IMR-90 (cell line): Measurements from ENCODE around the gene MEF2B. TPM values are rescaled to one million over a fixed set of nuclear protein-coding genes. Genes with fewer than 3 reads are reported as not detected.

Experiments used
- ATAC-seq: fragments of 200-7000 bp; cut with Tn5 transposase; 2 replicates; pipeline ENCODE4 v1.9.1; 2020; ENCODE audit warnings: low read depth, mild to moderate bottlenecking, moderate library complexity
- BruUV-seq: library from RNA; stranded (reverse); fragments of 400-500 nt; replicated peaks from 2 replicates; lab custom pipeline; 2021; lab: Mats Ljungman, UMichigan
- CTCF ChIA-PET: fragments of 300-600 bp; formaldehyde crosslinking; extraction: SDS; loops from one replicate; lab custom pipeline; 2021; ENCODE audit warnings: antibody characterized with exemption; lab: Yijun Ruan, JAX
- POLR2A ChIA-PET: fragments of 300-600 bp; sonication (Branson Sonifier 250); formaldehyde crosslinking; loops from one replicate; lab custom pipeline; 2022; ENCODE audit warnings: antibody characterized with exemption; ENCODE audit not compliant: unreplicated experiment; lab: Charles Lee
- DNase-seq: peaks from one replicate; pipeline ENCODE4 v3.0.0; 2013
- H2AFZ ChIP-seq: replicated peaks from 2 replicates; pipeline ENCODE3; 2013; ENCODE audit warnings: low read length, mild to moderate bottlenecking; ENCODE audit not compliant: poor library complexity
- H2AK5ac ChIP-seq: 2 replicates; pipeline ENCODE4 v1.6.1; 2013; ENCODE audit warnings: low read depth, low read length, inconsistent platforms
- H2AK9ac ChIP-seq: replicated peaks from 2 replicates; pipeline ENCODE3; 2013; ENCODE audit warnings: mild to moderate bottlenecking, low read depth, low read length, moderate library complexity; ENCODE audit not compliant: poor library complexity
- H2BK120ac ChIP-seq: 2 replicates; pipeline ENCODE4 v1.6.1; 2013; ENCODE audit warnings: low read depth, low read length, inconsistent platforms
- H2BK15ac ChIP-seq: 3 replicates; pipeline ENCODE4 v1.6.1; 2013; ENCODE audit warnings: low read depth, low read length, inconsistent platforms
- H2BK20ac ChIP-seq: 2 replicates; pipeline ENCODE4 v1.6.1; 2013; ENCODE audit warnings: low read depth, mild to moderate bottlenecking, inconsistent platforms, low read length, moderate library complexity
- H2BK5ac ChIP-seq: 2 replicates; pipeline ENCODE4 v1.6.1; 2013; ENCODE audit warnings: mild to moderate bottlenecking, low read depth, low read length, inconsistent platforms; ENCODE audit not compliant: poor library complexity, severe bottlenecking
- H3K14ac ChIP-seq: replicated peaks from 2 replicates; pipeline ENCODE4 v1.6.1; 2013; ENCODE audit warnings: low read depth, low read length, inconsistent platforms
- H3K18ac ChIP-seq: 2 replicates; pipeline ENCODE4 v1.6.1; 2013; ENCODE audit warnings: low read depth, low read length, control low read depth
- H3K23ac ChIP-seq: 2 replicates; pipeline ENCODE4 v1.6.1; 2013; ENCODE audit warnings: low read depth, low read length, inconsistent platforms
- H3K27ac ChIP-seq: 2 replicates; pipeline ENCODE4 v1.5.1; 2013; ENCODE audit warnings: mild to moderate bottlenecking, control low read depth, low read length; ENCODE audit not compliant: insufficient read depth
- H3K27me3 ChIP-seq: 2 replicates; pipeline ENCODE4 v1.6.1; 2013; ENCODE audit warnings: low read length; ENCODE audit not compliant: control insufficient read depth, insufficient read depth
- H3K36me3 ChIP-seq: 2 replicates; pipeline ENCODE4 v1.6.1; 2013; ENCODE audit warnings: low read length, mixed read lengths; ENCODE audit not compliant: control insufficient read depth, insufficient read depth
- H3K4ac ChIP-seq: 2 replicates; pipeline ENCODE4 v1.6.1; 2013; ENCODE audit warnings: low read depth, low read length, inconsistent platforms
- H3K4me1 ChIP-seq: 2 replicates; pipeline ENCODE4 v1.6.1; 2013; ENCODE audit warnings: low read length, mixed read lengths; ENCODE audit not compliant: control insufficient read depth, insufficient read depth
- H3K4me2 ChIP-seq: 2 replicates; pipeline ENCODE4 v1.6.1; 2013; ENCODE audit warnings: low read depth, mild to moderate bottlenecking, control low read depth, low read length, moderate library complexity
- H3K4me3 ChIP-seq: 2 replicates; pipeline ENCODE4 v1.5.1; 2013; ENCODE audit warnings: low read depth, mild to moderate bottlenecking, control low read depth, low read length, moderate library complexity; ENCODE audit not compliant: insufficient read depth
- H3K56ac ChIP-seq: 2 replicates; pipeline ENCODE4 v1.6.1; 2013; ENCODE audit warnings: low read length, inconsistent platforms; ENCODE audit not compliant: insufficient read depth; ENCODE audit errors: extremely low read depth
- H3K79me1 ChIP-seq, 2 experiments: 2 replicates each; pipeline ENCODE4 v1.6.1; 2013; ENCODE audit warnings: low read length in 2 of 2, inconsistent platforms in 1 of 2, low read depth in 1 of 2
- H3K9ac ChIP-seq: 2 replicates; pipeline ENCODE4 v1.6.1; 2013; ENCODE audit warnings: low read depth, low read length, control low read depth
- H3K9me1 ChIP-seq: 2 replicates; pipeline ENCODE4 v1.6.1; 2013; ENCODE audit warnings: low read length, inconsistent platforms; ENCODE audit not compliant: insufficient read depth
- H3K9me3 ChIP-seq: 2 replicates; pipeline ENCODE4 v1.6.1; 2013; ENCODE audit warnings: low read length; ENCODE audit not compliant: control insufficient read depth, insufficient read depth
- H4K20me1 ChIP-seq: 2 replicates; pipeline ENCODE4 v1.6.1; 2013; ENCODE audit warnings: low read length, inconsistent platforms; ENCODE audit not compliant: insufficient read depth
- H4K5ac ChIP-seq: 2 replicates; pipeline ENCODE4 v1.6.1; 2013; ENCODE audit warnings: mild to moderate bottlenecking, low read depth, low read length, control low read depth
- H4K8ac ChIP-seq, 2 experiments: 2 replicates each; pipeline ENCODE4 v1.6.1; 2013; ENCODE audit warnings: low read depth in 2 of 2, low read length in 2 of 2, control low read depth in 1 of 2, inconsistent platforms in 1 of 2
- H4K91ac ChIP-seq: 2 replicates; pipeline ENCODE4 v1.6.1; 2013; ENCODE audit warnings: low read depth, low read length, inconsistent platforms; ENCODE audit not compliant: insufficient read depth
- BHLHE40 ChIP-seq: fragments of 150-350 bp; IDR thresholded peaks from 2 replicates; pipeline ENCODE4 v1.6.1; 2016; ENCODE audit warnings: mild to moderate bottlenecking, low read depth, low read length
- CEBPB ChIP-seq: IDR thresholded peaks from 2 replicates; pipeline ENCODE4 v1.6.1; 2012; ENCODE audit warnings: low read depth, low read length, improper control_type of control experiment
- CHD1 ChIP-seq: IDR thresholded peaks from 2 replicates; pipeline ENCODE4 v1.6.1; 2012; ENCODE audit warnings: low read depth, low read length, improper control_type of control experiment
- CTCF ChIP-seq: conservative IDR thresholded peaks from 2 replicates; pipeline ENCODE4 v1.5.1; 2012; ENCODE audit warnings: mild to moderate bottlenecking, low read depth, low read length, improper control_type of control experiment
- ELK1 ChIP-seq: fragments of 150-350 bp; IDR thresholded peaks from 2 replicates; pipeline ENCODE4 v1.6.1; 2016; ENCODE audit warnings: low read depth, mild to moderate bottlenecking, low read length, moderate library complexity, borderline replicate concordance
- FOS ChIP-seq: fragments of 150-350 bp; IDR thresholded peaks from 2 replicates; pipeline ENCODE4 v1.6.1; 2016; ENCODE audit warnings: low read depth, low read length
- MAFK ChIP-seq: IDR thresholded peaks from 2 replicates; pipeline ENCODE4 v1.6.1; 2012; ENCODE audit warnings: low read depth, low read length, improper control_type of control experiment
- MAZ ChIP-seq: IDR thresholded peaks from 2 replicates; pipeline ENCODE4 v1.6.1; 2012; ENCODE audit warnings: low read depth, mild to moderate bottlenecking, low read length, improper control_type of control experiment, moderate library complexity, borderline replicate concordance
- MXI1 ChIP-seq: IDR thresholded peaks from 2 replicates; pipeline ENCODE4 v1.6.1; 2012; ENCODE audit warnings: low read depth, mild to moderate bottlenecking, low read length, moderate library complexity, borderline replicate concordance
- NFE2L2 ChIP-seq: fragments of 150-350 bp; IDR thresholded peaks from 2 replicates; pipeline ENCODE4 v1.6.1; 2016; ENCODE audit warnings: low read depth, mild to moderate bottlenecking, low read length
- POLR2A ChIP-seq: IDR thresholded peaks from 2 replicates; pipeline ENCODE4 v1.6.1; 2012; ENCODE audit warnings: mild to moderate bottlenecking, low read depth, low read length
- RAD21 ChIP-seq: IDR thresholded peaks from 2 replicates; pipeline ENCODE4 v1.6.1; 2012; ENCODE audit warnings: low read length, improper control_type of control experiment
- RCOR1 ChIP-seq: IDR thresholded peaks from 2 replicates; pipeline ENCODE4 v1.6.1; 2012; ENCODE audit warnings: mild to moderate bottlenecking, low read length, improper control_type of control experiment; ENCODE audit not compliant: insufficient replicate concordance
- RFX5 ChIP-seq: IDR thresholded peaks from 2 replicates; pipeline ENCODE4 v1.8.0; 2012; ENCODE audit warnings: low read depth, mild to moderate bottlenecking, low read length, moderate library complexity
- SMC3 ChIP-seq: fragments of 150-350 bp; IDR thresholded peaks from 2 replicates; pipeline ENCODE4 v1.6.1; 2016; ENCODE audit warnings: low read depth, mild to moderate bottlenecking, antibody characterized with exemption, low read length, moderate library complexity
- USF2 ChIP-seq: fragments of 150-350 bp; IDR thresholded peaks from 2 replicates; pipeline ENCODE4 v1.6.1; 2017; ENCODE audit warnings: mild to moderate bottlenecking, antibody characterized with exemption, low read length, low read depth
- WGBS, 2 experiments: methylation state at CpG; one replicate each; pipeline versions ENCODE4 v1.1.5 to v1.1.7; 2013; ENCODE audit warnings: missing lambda C conversion rate in 2 of 2; ENCODE audit not compliant: insufficient read length in 1 of 2; ENCODE audit errors: extremely low coverage in 2 of 2; 5-methylcytosine and 5-hydroxymethylcytosine counted together
- dilution Hi-C: fragments of 300-500 bp; cut with HindIII; formaldehyde crosslinking; loops from one replicate; pipeline ENCODE4 v1.14.3; 2018; ENCODE audit warnings: low sequenced_read_pairs; ENCODE audit not compliant: unreplicated experiment
- in situ Hi-C: fragments of 300-500 bp; cut with MboI; formaldehyde crosslinking; loops from 3 replicates; pipeline ENCODE4 v1.14.3; 2019; ENCODE audit warnings: low sequenced_read_pairs, inconsistent platforms, mixed read lengths
- intact Hi-C: fragments of 100-400 bp; cut with micrococcal nuclease; formaldehyde crosslinking; loops from 2 replicates; pipeline ENCODE4 v1.10.0; 2022
- polyA plus RNA-seq, 3 experiments: library from polyadenylated mRNA; depleted of rRNA; stranded (reverse); fragments of >200 nt; gene quantifications; 2 replicates each; pipeline ENCODE4 v1.2.3, GENCODE V29; 2012; ENCODE audit warnings: low replicate concordance in 1 of 3
- total RNA-seq: library from RNA; depleted of rRNA; stranded (reverse); fragments of >200 nt; gene quantifications from 2 replicates; pipeline ENCODE4 v1.2.3, GENCODE V29; 2012

The MEF2B gene
- total and polyA plus RNA-seq, 2 of the 4 experiments (the other 2 are of a cell fraction): 0.18 to 0.94 TPM

GRCh38 chr19:19214892-19215291 lies 44.8 kb upstream of the MEF2B start:
- DNase-seq: peak; percentile 39
- CTCF ChIA-PET: interaction anchor here (1.3 kb wide), 1 partner anchor 10 kb away, joined by 3 read pairs; no protein-coding TSS in a partner anchor
- no peaks in the 10 kb centered on the region for H3K9me3 ChIP-seq

More at GRCh38 chr19:19214892-19215291, 44.8 kb upstream of the MEF2B start:
- Histone ChIP-seq H2BK20ac (no peak overlapping the region), H2BK5ac (no peak overlapping the region), H3K4me3 (no peak overlapping the region), H2AK9ac (no peak overlapping the region), H3K23ac (no peak overlapping the region), H3K4me2 (no peak overlapping the region), H3K27me3 (peaks cover 29% of the 10 kb centered on the region), H3K27ac (no peak overlapping the region), H4K8ac (no peak overlapping the region), H3K14ac (no peak overlapping the region), H2AFZ (peak overlapping the region; percentile 32), H3K79me1 (no peaks in the 10 kb centered on the region), H2AK5ac (no peak overlapping the region), H3K4ac (no peak overlapping the region), H4K20me1 (peaks cover 6% of the 10 kb centered on the region; the same call in 1 of the 2 replicates), H3K18ac (no peak overlapping the region), H2BK15ac (no peak overlapping the region), H2BK120ac (no peak overlapping the region), H3K9me1 (0 out of 2 replicates have a peak, but pooled peaks cover 2% of the 10 kb centered on the region), H3K36me3 (no peaks in the 10 kb centered on the region), H4K91ac (no peak overlapping the region), H4K5ac (no peak overlapping the region), H3K9ac (no peak overlapping the region), H3K4me1 (no peaks in the 10 kb centered on the region), H3K56ac (no peak overlapping the region)
- ATAC-seq: peak; percentile 89
- intact Hi-C loops (no loop called here), dilution Hi-C loops (no loop called here), in situ Hi-C loops (no loop called here)
- 5% methylated on average over 4 of the region's 8 CpGs; no CpG with 5 or more reads in 1 of the 2 experiments for WGBS, 2 experiments
- BruUV-seq: no TSS peak
- POLR2A ChIA-PET: no interaction called here
- TF ChIP-seq MAFK (no peak), BHLHE40 (no peak), CTCF (no peak), CEBPB (no peak), USF2 (no peak), MAZ (no peak), RCOR1 (peak; percentile 47), ELK1 (no peak), FOS (no peak), MXI1 (0 out of 2 replicates have a peak, but pooled peaks have one; percentile 17), SMC3 (no peak), RFX5 (no peak), POLR2A (no peak), CHD1 (no peak), NFE2L2 (no peak), RAD21 (no peak)
